Thyroid gland (tissue), 4 donors: Measurements from ENCODE around the gene GAS7.

ENCODE experiments used
- CTCF ChIP-seq, 6 experiments: fragments of 200-600 bp in 3 of 6; fragments of 450-650 bp in 3 of 6; sonication (generic) in 3 of 6; IDR thresholded peaks; one replicate each; pipeline ENCODE4 v1.5.1; 2016 to 2019; ENCODE audit warnings: antibody characterized with exemption in 6 of 6, mild to moderate bottlenecking in 2 of 6, inconsistent platforms in 1 of 6, moderate library complexity in 1 of 6
- POLR2A ChIP-seq, 2 donors: fragments of 450-650 bp; IDR thresholded peaks; one replicate each; pipeline ENCODE4 v1.6.1; 2017; ENCODE audit warnings: antibody characterized with exemption in 2 of 2, mild to moderate bottlenecking in 2 of 2, moderate library complexity in 1 of 2

DNA sequence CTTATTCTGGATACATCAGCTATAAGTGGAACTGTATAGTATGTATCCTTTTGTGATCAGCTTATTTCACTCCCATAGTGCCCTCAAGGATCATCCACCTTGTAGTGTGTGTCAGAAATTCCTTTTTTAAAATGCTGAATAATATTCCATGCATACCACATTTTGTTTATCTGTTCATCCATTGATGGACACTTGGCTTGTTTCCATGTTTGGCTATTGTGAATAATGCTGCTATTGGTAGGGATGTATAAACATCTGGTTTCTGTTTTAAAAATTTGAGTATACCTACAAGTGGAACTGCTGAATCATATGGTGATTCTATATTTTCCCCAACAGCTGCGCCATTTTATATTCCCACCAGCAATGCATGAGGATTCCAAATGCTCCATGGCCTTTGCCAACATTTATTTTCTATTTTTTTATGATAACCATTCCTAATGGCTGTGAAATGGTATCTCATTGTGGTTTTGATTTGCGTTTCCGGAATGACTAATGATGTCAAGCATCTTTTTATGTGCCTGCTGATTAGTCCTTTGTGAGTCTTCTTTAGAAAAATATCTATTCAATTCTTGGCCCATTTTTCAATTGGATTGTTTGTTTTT is 304.9 kb downstream of the GAS7 start:
- TF ChIP-seq POLR2A (IDR thresholded peaks at IDR 0.05) (no peak), CTCF (IDR thresholded peaks at IDR 0.05) (no peak)
